K562 (cell line): ENCODE measurements around the gene MAGI2. TPM values are rescaled to one million over a fixed set of nuclear protein-coding genes. Genes with fewer than 3 reads are reported as not detected.

Source experiments
- ATAC-seq: fragments of 200-7000 bp; cut with Tn5 transposase; 3 replicates; pipeline ENCODE4 v1.9.1; 2020; ENCODE audit warnings: moderate library complexity
- BruUV-seq: library from RNA; stranded (reverse); fragments of 400-500 nt; replicated peaks from 2 replicates; lab custom pipeline; 2021; lab: Mats Ljungman, UMichigan
- CTCF ChIA-PET: fragments of 300-600 bp; formaldehyde crosslinking; extraction: SDS; loops from one replicate; lab custom pipeline; 2021; ENCODE audit warnings: low intra/inter-chr PET ratio; lab: Yijun Ruan, JAX
- POLR2A ChIA-PET: fragments of 300-600, 350-650 bp; sonication (Branson Sonifier 250); formaldehyde crosslinking; extraction: SDS; loops from one replicate; lab custom pipeline; 2021; ENCODE audit warnings: antibody characterized with exemption, inconsistent platforms; lab: Yijun Ruan, JAX
- DNase-seq, 4 experiments: peaks; one replicate each; pipeline versions ENCODE4 v3.0.0 to v3.0.0-alpha.2; 2011 to 2018; ENCODE audit warnings: low spot score in 3 of 4, mixed read lengths in 3 of 4; ENCODE audit errors: extremely low read depth in 1 of 4
- FAIRE-seq: peaks from 2 replicates; lab custom pipeline; 2011; peaks lifted over from hg19 to GRCh38; lab: Jason Lieb, UNC
- H2AFZ ChIP-seq: 2 replicates; pipeline ENCODE4 v1.6.0; 2011; ENCODE audit warnings: low read depth, low read length, control low read depth, inconsistent platforms
- H3K27ac ChIP-seq: fragments of 200-600 bp; 3 replicates; pipeline ENCODE4 v1.8.0; 2011; ENCODE audit warnings: low read depth, mild to moderate bottlenecking, control low read depth, inconsistent platforms, low read length, moderate library complexity, mixed read lengths; ENCODE audit errors: extremely low read depth
- H3K27me3 ChIP-seq, 2 experiments: fragments of 300-600 bp in 1 of 2; 2 replicates in 1 of 2; 3 replicates in 1 of 2; pipeline versions ENCODE4 v1.6.0 to v1.8.0; 2011; ENCODE audit warnings: inconsistent platforms in 2 of 2, low read length in 2 of 2, mild to moderate bottlenecking in 1 of 2, mixed read lengths in 1 of 2, moderate library complexity in 1 of 2; ENCODE audit not compliant: control insufficient read depth in 2 of 2, insufficient read depth in 2 of 2
- H3K36me3 ChIP-seq: fragments of 300-600 bp; 3 replicates; pipeline ENCODE4 v1.8.0; 2011; ENCODE audit warnings: mild to moderate bottlenecking, low read length, inconsistent platforms; ENCODE audit not compliant: control insufficient read depth, insufficient read depth
- H3K4me1 ChIP-seq, 2 experiments: fragments of 200-600 bp in 1 of 2; replicated peaks in 1 of 2; 2 replicates in 1 of 2; 3 replicates in 1 of 2; pipeline versions ENCODE4 v1.5.1 to v1.8.0; 2011; ENCODE audit warnings: inconsistent platforms in 2 of 2, low read length in 2 of 2, mild to moderate bottlenecking in 1 of 2, mixed read lengths in 1 of 2, moderate library complexity in 1 of 2; ENCODE audit not compliant: control insufficient read depth in 2 of 2, insufficient read depth in 2 of 2
- H3K4me2 ChIP-seq: 2 replicates; pipeline ENCODE4 v1.6.1; 2011; ENCODE audit warnings: low read length, control low read depth, inconsistent platforms, mixed read lengths; ENCODE audit not compliant: insufficient read depth
- H3K4me3 ChIP-seq: fragments of 200-600 bp; sonication (generic), shearing (Covaris generic); 2 replicates; pipeline ENCODE4 v1.5.1; 2016; ENCODE audit warnings: control low read depth, inconsistent platforms
- H3K79me2 ChIP-seq: fragments of 200-600 bp; 3 replicates; pipeline ENCODE4 v1.8.0; 2011; ENCODE audit warnings: low read length, inconsistent platforms; ENCODE audit not compliant: control insufficient read depth, insufficient read depth
- H3K9ac ChIP-seq, 2 experiments: 2 replicates each; pipeline versions ENCODE4 v1.6.0 to v1.6.1; 2011; ENCODE audit warnings: low read depth in 2 of 2, low read length in 2 of 2, control low read depth in 1 of 2, inconsistent platforms in 1 of 2, mild to moderate bottlenecking in 1 of 2, mixed read lengths in 1 of 2; ENCODE audit not compliant: insufficient read depth in 1 of 2
- H3K9me1 ChIP-seq: one replicate; pipeline ENCODE4 v1.6.0; 2011; ENCODE audit warnings: inconsistent platforms, mild to moderate bottlenecking, low read length, moderate library complexity; ENCODE audit not compliant: control insufficient read depth, insufficient read depth
- H3K9me3 ChIP-seq: replicated peaks from 2 replicates; pipeline ENCODE4 v1.5.1; 2011; ENCODE audit warnings: low read depth, low read length, inconsistent platforms; ENCODE audit not compliant: control insufficient read depth, insufficient read depth
- H4K20me1 ChIP-seq: replicated peaks from 2 replicates; pipeline ENCODE4 v1.6.1; 2011; ENCODE audit warnings: low read length, inconsistent platforms, mixed read lengths; ENCODE audit not compliant: control insufficient read depth, insufficient read depth
- CREB1 ChIP-seq, 2 experiments: sonication (generic) in 1 of 2; formaldehyde crosslinking in 1 of 2; IDR thresholded peaks; 2 replicates each; pipeline versions ENCODE4 v1.6.1 to v1.8.0; 2012 to 2022; ENCODE audit warnings: inconsistent platforms in 1 of 2, mild to moderate bottlenecking in 1 of 2, missing genetic modification reagents in 1 of 2, moderate library complexity in 1 of 2
- DDX20 ChIP-seq: fragments of 450-650 bp; IDR thresholded peaks from 2 replicates; pipeline ENCODE4 v1.6.1; 2016; ENCODE audit warnings: missing genetic modification characterization, low read depth, mild to moderate bottlenecking, missing compliant biosample characterization, moderate library complexity
- ESRRA ChIP-seq: fragments of 450-650 bp; IDR thresholded peaks from 2 replicates; pipeline ENCODE4 v1.6.1; 2014; ENCODE audit warnings: low read depth, mild to moderate bottlenecking, moderate library complexity, borderline replicate concordance
- LARP7 ChIP-seq: fragments of 450-650 bp; IDR thresholded peaks from 2 replicates; pipeline ENCODE4 v1.6.1; 2016
- OTX1 ChIP-seq: fragments of 450-650 bp; formaldehyde crosslinking; IDR thresholded peaks from 2 replicates; pipeline ENCODE4 v1.4.0; 2022; ENCODE audit warnings: mild to moderate bottlenecking
- SAFB ChIP-seq: fragments of 200-400 bp; formaldehyde crosslinking; IDR thresholded peaks from 2 replicates; pipeline ENCODE4 v1.6.1; 2017; ENCODE audit warnings: low read depth, low read length, borderline replicate concordance
- TAF7 ChIP-seq: fragments of 450-650 bp; IDR thresholded peaks from 2 replicates; pipeline ENCODE4 v1.6.1; 2016; ENCODE audit warnings: missing genetic modification characterization, missing compliant biosample characterization
- TCF3 ChIP-seq: sonication (generic); formaldehyde crosslinking; IDR thresholded peaks from 2 replicates; pipeline ENCODE4 v1.4.0; 2020; ENCODE audit warnings: mild to moderate bottlenecking, missing genetic modification reagents
- ZKSCAN3 ChIP-seq: fragments of 250-450 bp; sonication (Bioruptor Pico); IDR thresholded peaks from 2 replicates; pipeline ENCODE4 v1.4.0; 2020
- ZNF76 ChIP-seq: fragments of 250-450 bp; sonication (Bioruptor Pico); IDR thresholded peaks from 2 replicates; pipeline ENCODE4 v1.4.0; 2020; ENCODE audit warnings: mild to moderate bottlenecking, moderate library complexity, borderline replicate concordance
- WGBS: fragments of 100-300 bp; shearing (Covaris generic); methylation state at CpG from one replicate; pipeline ENCODE4 v1.1.6; 2016; ENCODE audit warnings: low coverage, mixed read lengths; ENCODE audit not compliant: insufficient coverage; ENCODE audit errors: missing lambda C conversion rate; 5-methylcytosine and 5-hydroxymethylcytosine counted together
- in situ Hi-C: fragments of 300-500 bp; cut with MboI; formaldehyde crosslinking; loops from 4 replicates; pipeline ENCODE4 v1.15.0; 2018; ENCODE audit warnings: inconsistent platforms, mixed read lengths
- intact Hi-C: fragments of 100-400 bp; cut with micrococcal nuclease; formaldehyde crosslinking; loops from 2 replicates; pipeline ENCODE4 v1.14.2; 2022
- polyA plus RNA-seq, 8 experiments: library from polyadenylated mRNA; depleted of rRNA in 4 of 8; stranded (reverse) in 5 of 8; unstranded in 3 of 8; fragments of >200 nt; fragmentation: Nextera tagmentation in 2 of 8; fragmentation: Illumina TruSeq in 1 of 8; extraction: Ambion mirVana in 2 of 8; extraction: Trizol in 1 of 8; gene quantifications; 2 replicates each; pipeline versions ENCODE4 v1.2.1 to v1.2.3, GENCODE V29; 2011 to 2014; ENCODE audit warnings: inconsistent platforms in 1 of 8, missing spikeins in 1 of 8
- total RNA-seq, 7 experiments: library from RNA; depleted of rRNA in 6 of 7; stranded (reverse); fragments of >200 nt in 6 of 7; fragmentation: Illumina TruSeq in 2 of 7; extraction: Trizol in 2 of 7; gene quantifications; 2 replicates each; pipeline versions ENCODE4 v1.2.1 to v1.2.3, GENCODE V29; 2011 to 2021; ENCODE audit warnings: low replicate concordance in 1 of 7

The MAGI2 gene
- total and polyA plus RNA-seq, 9 of the 15 experiments (the other 6 are each of a cell fraction or from before 2014, with no cell fraction given): 0.27 to 1.4 (median 0.70) TPM

DNA sequence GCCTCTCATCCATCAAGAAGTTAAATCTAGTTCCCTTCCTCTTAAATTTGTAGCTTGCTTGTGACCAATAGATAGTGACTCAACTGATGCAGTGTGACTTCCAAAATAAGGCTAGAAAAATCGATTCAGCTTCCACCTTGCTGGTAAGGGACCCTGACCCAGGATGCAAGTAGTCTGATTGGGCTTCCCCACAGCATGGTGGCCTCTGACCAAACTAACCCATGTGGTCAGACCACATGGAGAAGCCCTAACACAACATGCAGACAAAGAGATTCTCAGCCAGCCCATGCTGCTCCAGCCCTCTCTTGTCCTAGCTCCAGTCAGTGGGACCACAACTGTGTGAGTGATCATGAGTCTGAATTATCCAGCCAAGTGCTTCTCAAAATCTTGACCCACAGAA is 710.8 kb downstream of the MAGI2 start:
- ATAC-seq (no peak), DNase-seq (no peak), FAIRE-seq (no peak)
- CTCF ChIA-PET: no interaction called here
- Histone ChIP-seq H3K9me3 (no peaks in the 10 kb centered on the region), H3K9me1 (no peaks in the 10 kb centered on the region), H3K79me2 (no peaks in the 10 kb centered on the region), H3K4me3 (no peak overlapping the region), H3K36me3 (no peaks in the 10 kb centered on the region), H3K4me1 (no peaks in the 10 kb centered on the region), H3K27me3 (no peaks in the 10 kb centered on the region), H2AFZ (no peak overlapping the region), H4K20me1 (no peaks in the 10 kb centered on the region), H3K4me2 (no peak overlapping the region), H3K27ac (no peak overlapping the region), H3K9ac (no peak overlapping the region)
- WGBS: 0% methylated on average over 1 of the region's 1 CpG
- TF ChIP-seq SAFB: no peak
- no peak for TF ChIP-seq ZNF76
- TF ChIP-seq LARP7: no peak
- no peak for TF ChIP-seq ZKSCAN3
- TF ChIP-seq DDX20 (tag): no peak
- TF ChIP-seq TCF3 (CRISPR knock-in tag): no peak
- TF ChIP-seq CREB1 (IDR thresholded peaks at IDR 0.05): no peak
- TF ChIP-seq CREB1 (CRISPR knock-in tag; IDR thresholded peaks at IDR 0.05): no peak
- no peak for TF ChIP-seq OTX1 (CRISPR knock-in tag)
- TF ChIP-seq TAF7: no peak
- TF ChIP-seq ESRRA: no peak
- POLR2A ChIA-PET: no interaction called here
- intact Hi-C loops (no loop called here), in situ Hi-C loops (no loop called here)
- BruUV-seq: no TSS peak
